WTC11 (cell line): ENCODE measurements around the gene FAHD2A. TPM values are rescaled to one million over a fixed set of nuclear protein-coding genes. Genes with fewer than 3 reads are reported as not detected.

Experiments used
- ATAC-seq: fragments of 200-7000 bp; cut with Tn5 transposase; 2 replicates; pipeline ENCODE4 v1.10.0; 2021; ENCODE audit warnings: mild to moderate bottlenecking, moderate library complexity
- CTCF ChIA-PET: fragments of 300-600 bp; sonication (Branson Sonifier 250); formaldehyde crosslinking; loops from one replicate; lab custom pipeline; 2021; ENCODE audit warnings: antibody characterized with exemption; lab: Charles Lee
- POLR2A ChIA-PET: fragments of 350-600 bp; sonication (Branson Sonifier 250); formaldehyde crosslinking; loops from one replicate; lab custom pipeline; 2021; ENCODE audit warnings: antibody characterized with exemption; lab: Charles Lee
- DNase-seq: peaks from one replicate; pipeline ENCODE4 v3.0.0; 2021; ENCODE audit warnings: low spot score
- H3K27ac Mint-ChIP-seq: 2 replicates; pipeline ENCODE4 v1.8.0; 2021; ENCODE audit warnings: mixed read lengths
- H3K27me3 Mint-ChIP-seq: 2 replicates; pipeline ENCODE4 v1.8.0; 2021; ENCODE audit warnings: low read depth, mild to moderate bottlenecking, moderate library complexity, mixed read lengths
- H3K36me3 Mint-ChIP-seq: 2 replicates; pipeline ENCODE4 v1.8.0; 2021; ENCODE audit warnings: mixed read lengths
- H3K4me1 Mint-ChIP-seq: 2 replicates; pipeline ENCODE4 v1.8.0; 2022; ENCODE audit warnings: mixed read lengths
- H3K4me3 Mint-ChIP-seq: 2 replicates; pipeline ENCODE4 v1.8.0; 2021; ENCODE audit warnings: mild to moderate bottlenecking, moderate library complexity, mixed read lengths
- H3K9me3 Mint-ChIP-seq: 2 replicates; pipeline ENCODE4 v1.8.0; 2021; ENCODE audit warnings: mixed read lengths
- ATF1 ChIP-seq: sonication (generic); formaldehyde crosslinking; IDR thresholded peaks from 2 replicates; pipeline ENCODE4 v1.8.1; 2023; ENCODE audit warnings: mild to moderate bottlenecking, moderate library complexity, missing genetic modification reagents
- CBFB ChIP-seq: sonication (generic); formaldehyde crosslinking; IDR thresholded peaks from 2 replicates; pipeline ENCODE4 v1.8.1; 2022; ENCODE audit warnings: mild to moderate bottlenecking, low read depth, missing genetic modification reagents
- CREM ChIP-seq: sonication (generic); formaldehyde crosslinking; IDR thresholded peaks from 2 replicates; pipeline ENCODE4 v1.8.1; 2022; ENCODE audit warnings: mild to moderate bottlenecking, missing genetic modification reagents, moderate library complexity
- E2F1 ChIP-seq: sonication (generic); formaldehyde crosslinking; IDR thresholded peaks from 2 replicates; pipeline ENCODE4 v1.8.0; 2022; ENCODE audit warnings: mild to moderate bottlenecking, missing genetic modification reagents
- ELF4 ChIP-seq: sonication (generic); formaldehyde crosslinking; IDR thresholded peaks from 2 replicates; pipeline ENCODE4 v1.8.1; 2022; ENCODE audit warnings: low read depth, mild to moderate bottlenecking, moderate library complexity, missing genetic modification reagents
- FOXJ3 ChIP-seq: sonication (generic); formaldehyde crosslinking; IDR thresholded peaks from 2 replicates; pipeline ENCODE4 v1.9.0; 2021; ENCODE audit warnings: missing genetic modification reagents, mild to moderate bottlenecking, borderline replicate concordance
- NFE2L1 ChIP-seq: sonication (generic); formaldehyde crosslinking; IDR thresholded peaks from 2 replicates; pipeline ENCODE4 v1.8.1; 2023; ENCODE audit warnings: missing genetic modification reagents
- PRDM15 ChIP-seq: sonication (generic); formaldehyde crosslinking; IDR thresholded peaks from 2 replicates; pipeline ENCODE4 v1.8.0; 2022; ENCODE audit warnings: missing genetic modification reagents
- RELA ChIP-seq: sonication (generic); formaldehyde crosslinking; IDR thresholded peaks from 2 replicates; pipeline ENCODE4 v1.8.1; 2022; ENCODE audit warnings: missing genetic modification reagents, mild to moderate bottlenecking, borderline replicate concordance
- RORB ChIP-seq: fragments of 250-450 bp; sonication (Bioruptor Pico); IDR thresholded peaks from 2 replicates; pipeline ENCODE4 v1.9.0; 2021; ENCODE audit warnings: mild to moderate bottlenecking
- SP1 ChIP-seq: sonication (generic); formaldehyde crosslinking; conservative IDR thresholded peaks from 2 replicates; pipeline ENCODE4 v1.8.1; 2022; ENCODE audit warnings: missing genetic modification reagents
- TEAD1 ChIP-seq: sonication (generic); formaldehyde crosslinking; IDR thresholded peaks from 2 replicates; pipeline ENCODE4 v1.8.0; 2022; ENCODE audit warnings: mild to moderate bottlenecking, missing genetic modification reagents
- ZBTB43 ChIP-seq: sonication (generic); formaldehyde crosslinking; IDR thresholded peaks from 2 replicates; pipeline ENCODE4 v1.8.1; 2023; ENCODE audit warnings: mild to moderate bottlenecking, missing genetic modification reagents
- ZNF138 ChIP-seq: sonication (generic); formaldehyde crosslinking; conservative IDR thresholded peaks from 2 replicates; pipeline ENCODE4 v1.8.1; 2022; ENCODE audit warnings: mild to moderate bottlenecking, moderate library complexity, missing genetic modification reagents
- ZNF423 ChIP-seq: fragments of 250-450 bp; sonication (Bioruptor Pico); IDR thresholded peaks from 2 replicates; pipeline ENCODE4 v2.1.2; 2022; ENCODE audit warnings: mild to moderate bottlenecking, moderate library complexity
- ZSCAN18 ChIP-seq: fragments of 250-450 bp; sonication (Bioruptor Pico); IDR thresholded peaks from 2 replicates; pipeline ENCODE4 v2.1.2; 2022; ENCODE audit warnings: mild to moderate bottlenecking, moderate library complexity
- total RNA-seq: library from RNA; stranded (reverse); gene quantifications from 3 replicates; pipeline ENCODE4 v1.2.3, GENCODE V29; 2021

FAHD2A gene
- total RNA-seq, 1 experiment from 2014 or later: 47.9 TPM

- no peak for DNase-seq
- CTCF ChIA-PET: interaction anchor here (1.2 to 4.0 kb wide), 3 partner anchors 15 to 100 kb away, joined by 3 to 26 read pairs (median 10); partner anchors contain the start of gene PROM2
Observed at GRCh38 chr2:95374029-95374428, 28.5 kb upstream of the FAHD2A start.

GRCh38 chr2:95374451-95374920, 28.0 kb upstream of the FAHD2A start:
- peaks cover 6% of the 10 kb centered on the region for H3K4me1 Mint-ChIP-seq
- H3K27ac Mint-ChIP-seq: no peak overlapping the region
- no peak overlapping the region for H3K4me3 Mint-ChIP-seq
- POLR2A ChIA-PET: no interaction called here
- peaks cover 6% of the 10 kb centered on the region; the same call in 1 of the 2 replicates for H3K9me3 Mint-ChIP-seq
- CTCF ChIA-PET: interaction anchor here (2.9 to 4.0 kb wide), 2 partner anchors 15 to 29 kb away, joined by 10 to 26 read pairs; no protein-coding TSS in a partner anchor
- no peaks in the 10 kb centered on the region for H3K36me3 Mint-ChIP-seq
- TF ChIP-seq RELA (CRISPR knock-in tag) (no peak), RORB (no peak), ZNF423 (CRISPR knock-in tag) (no peak)
- TF ChIP-seq, all 79 proteins: peak for 0
- no peaks in the 10 kb centered on the region for H3K27me3 Mint-ChIP-seq
- ATAC-seq: no peak
- no peak for DNase-seq

More at GRCh38 chr2:95374029-95374428, 28.5 kb upstream of the FAHD2A start:
- Mint-ChIP-seq H3K27ac (no peak overlapping the region), H3K36me3 (no peaks in the 10 kb centered on the region), H3K4me3 (no peak overlapping the region), H3K27me3 (no peaks in the 10 kb centered on the region), H3K4me1 (peaks cover 4% of the 10 kb centered on the region), H3K9me3 (peaks cover 6% of the 10 kb centered on the region; the same call in 1 of the 2 replicates)
- no peak for ATAC-seq
- POLR2A ChIA-PET: no interaction called here
- no peak for TF ChIP-seq NFE2L1
- TF ChIP-seq ZSCAN18 (CRISPR knock-in tag): no peak
- TF ChIP-seq ZNF138 (CRISPR knock-in tag): no peak
- TF ChIP-seq ZBTB43 (CRISPR knock-in tag): no peak

GRCh38 chr2:95374921-95375471, 27.5 kb upstream of the FAHD2A start:
- no peak overlapping the region for H3K4me3 Mint-ChIP-seq
- ChIA-PET POLR2A (no interaction called here), CTCF (interaction anchor here (0.7 to 4.0 kb wide), 5 partner anchors 14 to 143 kb away, joined by 3 to 26 read pairs (median 4); no protein-coding TSS in a partner anchor)
- TF ChIP-seq PRDM15 (CRISPR knock-in tag) (no peak), FOXJ3 (no peak), ATF1 (CRISPR knock-in tag) (no peak), CREM (no peak), CBFB (CRISPR knock-in tag) (no peak), E2F1 (CRISPR knock-in tag) (no peak), SP1 (CRISPR knock-in tag) (no peak), TEAD1 (CRISPR knock-in tag) (no peak), ELF4 (CRISPR knock-in tag) (no peak)
- no peaks in the 10 kb centered on the region for H3K27me3 Mint-ChIP-seq
- no peaks in the 10 kb centered on the region for H3K36me3 Mint-ChIP-seq
- no peak for DNase-seq
- H3K27ac Mint-ChIP-seq: no peak overlapping the region
- H3K9me3 Mint-ChIP-seq: peaks cover 5% of the 10 kb centered on the region; the same call in 1 of the 2 replicates
- no peak for ATAC-seq
- peaks cover 11% of the 10 kb centered on the region for H3K4me1 Mint-ChIP-seq
